Muscle of leg (tissue), 11 donors: ENCODE results near the gene CEACAM21. TPM values are rescaled to one million over a fixed set of nuclear protein-coding genes. Genes with fewer than 3 reads are reported as not detected.

Experiments
- DNase-seq: peaks from one replicate; pipeline ENCODE4 v3.0.0; 2013
- H3K27ac ChIP-seq: one replicate; pipeline ENCODE4 v1.5.1; 2013; ENCODE audit warnings: mild to moderate bottlenecking, low read length, control low read depth
- H3K27me3 ChIP-seq: one replicate; pipeline ENCODE4 v1.6.1; 2013; ENCODE audit warnings: low read length; ENCODE audit not compliant: control insufficient read depth, insufficient read depth
- H3K36me3 ChIP-seq: one replicate; pipeline ENCODE4 v1.6.1; 2013; ENCODE audit warnings: low read length; ENCODE audit not compliant: control insufficient read depth, insufficient read depth
- H3K4me1 ChIP-seq: one replicate; pipeline ENCODE4 v1.6.1; 2013; ENCODE audit warnings: low read length; ENCODE audit not compliant: control insufficient read depth, insufficient read depth
- H3K4me3 ChIP-seq: one replicate; pipeline ENCODE4 v1.5.1; 2013; ENCODE audit warnings: low read length, control low read depth
- H3K9me3 ChIP-seq: replicated peaks from 2 replicates; pipeline ENCODE4 v1.6.1; 2013; ENCODE audit warnings: low read depth, low read length; ENCODE audit not compliant: control insufficient read depth
- WGBS: methylation state at CpG from one replicate; pipeline ENCODE4 v1.1.5; 2013; ENCODE audit warnings: missing lambda C conversion rate; ENCODE audit not compliant: insufficient coverage; 5-methylcytosine and 5-hydroxymethylcytosine counted together
- polyA plus RNA-seq, 8 donors: library from polyadenylated mRNA; unstranded; fragments of 120-200 nt; gene quantifications; one replicate each; pipeline versions ENCODE4 v1.2.1 to v1.2.3, GENCODE V29; 2013; ENCODE audit warnings: inconsistent platforms in 1 of 8, low replicate concordance in 1 of 8; ENCODE audit not compliant: insufficient read length in 8 of 8, insufficient read depth in 1 of 8
- total RNA-seq: library from RNA; stranded (reverse); fragments of 120-200 nt; gene quantifications from one replicate; pipeline ENCODE4 v1.2.4, GENCODE V29; 2013

The CEACAM21 gene
- total and polyA plus RNA-seq, 9 donors, result 1.4 to 4.1 (median 1.7) TPM

GRCh38 chr19:41615207-41615606 is 39.2 kb downstream of the CEACAM21 start:
- Histone ChIP-seq H3K9me3 (no peaks in the 10 kb centered on the region), H3K4me1 (no peaks in the 10 kb centered on the region), H3K27ac (no peak overlapping the region), H3K36me3 (no peaks in the 10 kb centered on the region), H3K27me3 (no peaks in the 10 kb centered on the region), H3K4me3 (no peak overlapping the region)
- 56% methylated on average over 2 of the region's 4 CpGs for WGBS
- no peak for DNase-seq

GRCh38 chr19:41616792-41617621 is 41.0 kb downstream of the CEACAM21 start:
- Histone ChIP-seq H3K27ac (no peak overlapping the region), H3K27me3 (no peaks in the 10 kb centered on the region), H3K9me3 (no peaks in the 10 kb centered on the region), H3K4me3 (no peak overlapping the region), H3K36me3 (no peaks in the 10 kb centered on the region), H3K4me1 (no peaks in the 10 kb centered on the region)
- WGBS, result 61% methylated on average over 3 of the region's 9 CpGs
- peak; percentile 29 for DNase-seq

- Histone ChIP-seq H3K27ac (no peak overlapping the region), H3K9me3 (no peaks in the 10 kb centered on the region), H3K27me3 (no peaks in the 10 kb centered on the region), H3K36me3 (no peaks in the 10 kb centered on the region), H3K4me1 (no peaks in the 10 kb centered on the region), H3K4me3 (no peak overlapping the region)
- DNase-seq, result no peak
- 58% methylated on average over 4 of the region's 9 CpGs for WGBS
Measured at GRCh38 chr19:41617941-41618730, 42.2 kb downstream of the CEACAM21 start.

- H3K4me1 ChIP-seq, result no peaks in the 10 kb centered on the region
- no peaks in the 10 kb centered on the region for H3K36me3 ChIP-seq
- 34% methylated on average over 2 of the region's 7 CpGs for WGBS
- no peaks in the 10 kb centered on the region for H3K9me3 ChIP-seq
- DNase-seq, result no peak
- no peaks in the 10 kb centered on the region for H3K27me3 ChIP-seq
- H3K27ac ChIP-seq, result no peak overlapping the region
- H3K4me3 ChIP-seq, result no peak overlapping the region
Measured at GRCh38 chr19:41619018-41619556, 43.1 kb downstream of the CEACAM21 start.

- WGBS, result 59% methylated on average over 5 of the region's 5 CpGs
Measured at GRCh38 chr19:41620171-41620570, 44.2 kb downstream of the CEACAM21 start.

GRCh38 chr19:41621226-41621625 is 45.3 kb downstream of the CEACAM21 start:
- no peaks in the 10 kb centered on the region for H3K9me3 ChIP-seq
- H3K27ac ChIP-seq, result no peak overlapping the region
- WGBS, result 55% methylated on average over 2 of the region's 4 CpGs
- no peak overlapping the region for H3K4me3 ChIP-seq
- H3K27me3 ChIP-seq, result no peaks in the 10 kb centered on the region
- DNase-seq, result no peak
- H3K36me3 ChIP-seq, result no peaks in the 10 kb centered on the region
- no peaks in the 10 kb centered on the region for H3K4me1 ChIP-seq

More at GRCh38 chr19:41620171-41620570, 44.2 kb downstream of the CEACAM21 start:
- Histone ChIP-seq H3K4me1 (no peaks in the 10 kb centered on the region), H3K27ac (no peak overlapping the region), H3K36me3 (no peaks in the 10 kb centered on the region), H3K9me3 (no peaks in the 10 kb centered on the region), H3K4me3 (no peak overlapping the region), H3K27me3 (no peaks in the 10 kb centered on the region)
- DNase-seq, result no peak

GRCh38 chr19:41621654-41622053 is 45.7 kb downstream of the CEACAM21 start:
- 71% methylated on average over 7 of the region's 7 CpGs for WGBS
- no peaks in the 10 kb centered on the region for H3K9me3 ChIP-seq

GRCh38 chr19:41623360-41623759 is 47.4 kb downstream of the CEACAM21 start:
- Histone ChIP-seq H3K36me3 (no peaks in the 10 kb centered on the region), H3K4me3 (no peak overlapping the region), H3K27me3 (no peaks in the 10 kb centered on the region), H3K4me1 (no peaks in the 10 kb centered on the region), H3K27ac (no peak overlapping the region), H3K9me3 (no peaks in the 10 kb centered on the region)
- no CpG with 5 or more reads among the region's 4 CpGs for WGBS
- DNase-seq, result no peak

More at GRCh38 chr19:41621654-41622053, 45.7 kb downstream of the CEACAM21 start:
- H3K27ac ChIP-seq, result no peak overlapping the region
- DNase-seq, result no peak
- no peaks in the 10 kb centered on the region for H3K27me3 ChIP-seq
- no peaks in the 10 kb centered on the region for H3K4me1 ChIP-seq
- no peak overlapping the region for H3K4me3 ChIP-seq
- H3K36me3 ChIP-seq, result no peaks in the 10 kb centered on the region

GRCh38 chr19:41624515-41624914 is 48.5 kb downstream of the CEACAM21 start:
- no peaks in the 10 kb centered on the region for H3K27me3 ChIP-seq
- H3K27ac ChIP-seq, result no peak overlapping the region

GRCh38 chr19:41624937-41625336 is 49.0 kb downstream of the CEACAM21 start:
- DNase-seq, result no peak
- WGBS, result 40% methylated on average over 1 of the region's 4 CpGs
- no peaks in the 10 kb centered on the region for H3K9me3 ChIP-seq
- no peak overlapping the region for H3K4me3 ChIP-seq
- H3K36me3 ChIP-seq, result no peaks in the 10 kb centered on the region
- no peaks in the 10 kb centered on the region for H3K27me3 ChIP-seq
- no peak overlapping the region for H3K27ac ChIP-seq
- H3K4me1 ChIP-seq, result no peaks in the 10 kb centered on the region

More at GRCh38 chr19:41624515-41624914, 48.5 kb downstream of the CEACAM21 start:
- H3K4me1 ChIP-seq, result no peaks in the 10 kb centered on the region
- no peaks in the 10 kb centered on the region for H3K36me3 ChIP-seq
- no CpG with 5 or more reads among the region's 7 CpGs for WGBS
- no peak for DNase-seq
- no peak overlapping the region for H3K4me3 ChIP-seq
- no peaks in the 10 kb centered on the region for H3K9me3 ChIP-seq
